GM18868 (cell line): ENCODE data around the gene BTNL8.
A peak's percentile ranks its signal among the peaks of the same experiment; 100 is the strongest.

ENCODE experiments used
- ATAC-seq: cut with Tn5 transposase; IDR thresholded peaks from one replicate; pipeline ENCODE4 v1.9.1; 2021; ENCODE audit warnings: mild to moderate bottlenecking, moderate library complexity; ENCODE audit not compliant: unreplicated experiment

BTNL8 gene

GRCh38 chr5:180898621-180899246, at the start of gene BTNL8:
Gene BTNL8, plus strand, starts transcription at chr5:180899159. Its CDS starts 152 bp downstream, at chr5:180899311.
- ATAC-seq: no peak

- ATAC-seq: no peak
Observed at GRCh38 chr5:180849827-180850226, 49.1 kb upstream of the BTNL8 start.

DNA sequence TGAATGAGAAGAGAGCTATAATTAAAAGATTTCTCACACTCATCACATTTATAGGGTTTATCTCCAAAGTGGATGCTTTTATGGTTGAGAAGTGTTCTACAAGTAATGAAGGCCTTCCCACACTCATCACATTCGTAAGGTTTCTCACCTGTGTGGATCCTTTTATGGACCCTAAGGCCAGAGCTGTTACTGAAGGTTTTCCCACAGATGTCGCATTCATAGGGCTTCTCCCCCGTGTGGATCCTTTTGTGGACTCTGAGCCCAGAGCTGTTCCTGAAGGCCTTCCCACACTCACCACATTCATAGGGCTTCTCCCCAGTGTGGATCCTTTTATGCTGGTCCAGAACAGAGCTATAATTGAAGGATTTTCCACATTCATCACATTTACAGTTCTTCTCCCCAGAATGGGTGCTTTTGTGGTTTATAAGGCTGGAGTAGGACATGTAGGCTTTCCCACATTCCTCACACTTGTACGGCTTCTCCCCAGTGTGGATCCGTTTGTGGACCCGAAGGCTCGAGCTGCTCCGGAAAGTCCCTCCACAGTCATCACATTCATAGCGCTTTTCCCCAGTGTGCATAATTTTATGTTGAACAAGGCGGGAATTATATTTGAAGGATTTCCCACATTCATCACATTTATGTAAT, 48.4 kb upstream of the BTNL8 start:
- ATAC-seq: no peak

DNA sequence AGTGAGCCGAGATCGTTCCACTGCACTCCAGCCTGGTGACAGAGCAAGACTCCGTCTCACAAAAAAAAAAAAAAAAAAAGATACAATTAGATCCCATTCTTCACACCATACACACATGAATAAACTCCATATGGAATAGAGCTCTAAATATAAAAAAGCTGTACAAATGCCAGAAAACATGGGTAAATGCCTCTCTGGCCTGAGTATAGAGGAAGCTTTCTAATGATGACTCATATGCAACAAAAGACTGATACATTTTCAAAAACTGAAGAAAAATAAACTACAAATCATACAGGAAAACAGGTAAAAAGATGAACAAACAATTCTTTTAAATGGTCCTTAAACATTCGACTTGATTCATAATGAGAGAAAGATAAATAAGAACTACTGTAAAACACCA, 46.5 kb upstream of the BTNL8 start:
- no peak for ATAC-seq

GRCh38 chr5:180853121-180853847, 45.7 kb upstream of the BTNL8 start:
- ATAC-seq: no peak

GRCh38 chr5:180853848-180854176, 45.1 kb upstream of the BTNL8 start:
- no peak for ATAC-seq

GRCh38 chr5:180858586-180858985, 40.4 kb upstream of the BTNL8 start:
- no peak for ATAC-seq

GRCh38 chr5:180860273-180860886, 38.6 kb upstream of the BTNL8 start:
- ATAC-seq: peak; percentile 42

DNA sequence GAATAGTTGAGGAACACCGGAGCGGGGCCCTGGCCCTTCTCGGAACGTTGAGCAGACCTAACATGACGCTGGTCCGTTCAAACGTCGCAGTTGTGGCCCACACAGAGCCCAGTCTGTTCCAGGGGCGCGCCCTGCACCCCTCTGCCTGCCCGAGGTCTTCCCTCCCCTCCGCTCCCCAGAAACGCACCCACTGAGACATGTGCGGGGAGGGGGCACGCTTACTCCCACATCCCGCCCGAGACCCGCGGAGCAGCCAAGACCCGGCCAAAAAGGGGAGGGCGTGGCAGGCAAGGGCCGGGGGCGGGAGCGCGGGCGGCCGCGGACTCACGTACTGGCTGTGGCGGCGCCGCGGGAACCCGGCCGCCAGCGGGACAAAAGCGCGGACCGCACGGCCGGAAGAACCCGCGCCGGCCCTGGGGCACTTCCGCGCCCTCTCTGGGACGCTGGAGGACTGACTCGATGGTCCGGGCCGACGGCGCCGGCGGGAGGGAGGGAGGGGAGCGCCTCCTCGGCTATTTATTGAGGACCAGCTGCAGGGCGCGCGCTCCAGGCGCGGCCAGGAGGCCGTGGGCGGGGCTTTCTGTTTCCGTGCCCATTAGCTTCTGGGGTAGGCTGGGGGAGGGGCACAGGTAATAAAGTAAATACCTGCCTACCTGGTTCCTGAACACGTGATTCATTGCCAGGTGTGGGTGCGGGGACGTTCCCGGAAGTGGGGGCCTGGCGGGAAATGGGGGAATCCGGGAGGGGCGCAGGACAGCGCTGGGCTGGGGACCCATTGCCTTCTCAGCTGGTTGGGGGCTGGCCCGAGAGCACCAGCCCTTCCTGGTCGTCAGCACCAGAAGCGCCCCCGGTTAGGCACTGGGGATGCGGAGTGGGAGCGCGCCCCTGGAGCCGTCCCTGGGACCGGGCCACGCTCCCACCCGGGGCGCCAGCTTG, 37.8 kb upstream of the BTNL8 start, which contains the start of gene ZFP62:
TSS of gene ZFP62 (minus strand) at position 390 of the 936 bp plus-strand sequence. CDS start at position 333, 57 bp downstream.
- peak; percentile 81 for ATAC-seq

DNA sequence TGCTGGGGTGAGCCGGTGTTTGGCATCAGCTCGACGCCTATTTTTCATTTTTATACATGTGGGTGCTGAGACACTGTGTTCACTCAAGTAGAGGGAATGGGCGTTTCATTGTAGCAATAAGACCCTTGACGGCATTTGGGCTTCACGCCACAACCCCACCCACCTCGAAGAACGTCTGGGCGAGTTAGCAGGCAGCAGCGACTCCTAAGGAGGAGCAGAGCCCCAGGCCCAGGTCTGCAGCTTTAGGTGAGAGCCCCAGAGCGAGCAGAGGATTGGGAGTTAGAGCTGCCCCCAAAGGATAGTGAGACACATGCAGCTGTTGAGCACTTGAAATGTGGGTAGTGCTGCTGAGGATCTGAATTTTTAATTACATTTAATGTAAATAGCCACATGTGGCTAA, 36.3 kb upstream of the BTNL8 start:
- ATAC-seq: no peak

DNA sequence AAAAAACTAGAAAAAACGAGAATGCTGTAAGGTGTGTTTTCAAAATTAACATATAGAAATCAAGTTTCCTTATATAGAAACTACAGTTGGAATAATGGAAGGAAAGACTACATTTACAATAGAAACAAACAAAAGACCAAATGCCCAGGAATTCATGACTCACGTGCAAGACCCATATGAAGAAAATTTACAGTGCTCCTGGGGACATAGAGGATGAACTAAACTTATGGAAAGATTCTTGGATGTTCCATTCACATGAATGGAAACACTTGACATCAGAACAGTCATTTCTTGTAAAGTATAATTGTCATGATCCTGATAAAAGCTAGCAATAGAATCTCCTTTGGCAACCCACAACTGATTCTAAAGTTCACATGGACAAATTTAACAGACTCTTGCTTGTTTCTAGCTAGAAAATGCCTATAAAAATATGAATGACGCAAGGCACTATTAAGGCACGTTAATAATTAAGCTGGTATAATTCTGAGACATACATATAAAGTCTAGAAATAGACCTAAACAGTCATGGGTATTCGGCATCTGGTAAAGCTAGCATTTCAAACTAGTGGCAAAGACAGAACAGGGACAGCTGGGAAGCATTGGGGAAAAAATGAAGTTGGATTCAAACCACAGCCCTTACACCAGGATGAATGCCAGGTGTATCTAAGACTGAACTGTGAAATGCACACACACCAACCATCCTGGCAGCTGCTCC, 32.8 kb upstream of the BTNL8 start:
- no peak for ATAC-seq

DNA sequence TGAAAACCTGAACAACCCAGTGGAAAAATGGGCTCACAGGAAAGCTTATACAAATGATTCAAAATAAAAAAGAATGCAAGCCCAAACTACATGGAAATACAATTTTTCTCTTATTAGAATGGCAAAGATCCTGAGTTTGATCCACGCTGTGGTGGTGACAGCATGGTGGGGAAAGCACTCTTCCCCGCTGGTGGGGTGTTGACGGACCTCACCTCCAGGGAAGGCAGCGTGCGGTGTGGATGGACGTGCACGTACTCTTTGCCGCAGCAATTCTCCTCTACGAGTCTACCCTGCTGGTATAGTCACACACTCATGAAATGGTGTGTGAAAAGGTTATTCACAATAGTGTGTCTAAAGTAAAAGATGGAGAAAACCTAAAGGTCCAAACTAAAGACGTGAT, 32.0 kb upstream of the BTNL8 start:
- ATAC-seq: no peak

DNA sequence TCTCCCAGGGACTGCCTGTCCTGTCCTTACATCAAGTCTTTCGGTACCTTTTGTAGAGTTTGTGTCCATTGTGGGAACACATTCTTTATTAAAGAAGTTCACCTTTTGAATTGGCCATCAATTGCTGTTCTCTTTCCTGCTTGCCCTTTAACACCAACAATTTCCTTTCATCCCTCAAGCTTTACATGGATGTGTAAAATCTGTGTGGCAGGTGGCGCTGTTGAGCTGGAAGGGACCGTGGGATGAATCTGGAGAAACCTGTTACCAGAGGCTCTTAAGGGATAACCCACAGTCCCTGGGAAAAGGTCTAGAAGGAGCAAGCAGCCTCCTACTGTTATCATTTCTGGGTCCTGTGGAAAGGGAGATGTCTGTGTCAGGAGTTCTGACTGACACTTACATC, 30.0 kb upstream of the BTNL8 start:
- no peak for ATAC-seq

DNA sequence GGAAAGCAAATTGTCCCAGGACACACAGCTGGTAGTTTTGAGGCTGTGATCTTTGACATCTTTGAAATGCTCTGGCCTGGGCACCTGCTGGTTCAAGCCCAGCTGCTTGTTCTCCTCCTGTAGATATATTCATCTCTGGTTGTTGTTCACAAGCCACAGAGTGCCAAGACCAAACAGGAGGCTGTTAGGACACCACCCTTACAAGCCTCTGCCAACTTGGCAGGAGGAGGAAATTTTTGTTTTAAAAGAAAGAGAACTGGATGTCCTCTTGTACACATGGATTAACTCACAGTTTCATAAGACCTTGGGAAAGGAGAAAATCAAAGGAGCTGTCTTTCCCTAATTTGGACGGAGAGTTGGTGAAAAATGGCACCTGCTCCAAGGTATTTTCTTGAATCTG, 29.4 kb upstream of the BTNL8 start:
- ATAC-seq: no peak

- ATAC-seq: no peak
Observed at GRCh38 chr5:180870276-180871068, 28.5 kb upstream of the BTNL8 start.

DNA sequence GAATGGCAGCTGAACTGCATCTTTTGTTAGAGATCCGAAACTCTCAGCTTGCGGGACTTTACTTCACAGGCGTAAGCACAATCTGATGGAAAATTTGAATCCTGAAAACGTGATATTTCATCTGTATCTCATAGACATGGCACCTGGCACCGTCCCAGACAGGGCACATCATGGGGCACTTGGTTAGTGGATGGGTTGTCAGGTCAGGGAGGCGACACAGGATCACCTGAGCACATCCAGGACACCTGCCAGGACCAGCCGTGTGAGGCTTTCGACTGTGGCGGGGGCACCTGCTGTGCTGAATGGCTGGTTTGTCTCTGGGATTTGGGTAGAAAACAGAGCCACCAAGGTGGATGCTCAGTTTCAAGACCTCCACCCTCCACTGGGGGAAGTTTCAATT, 26.5 kb upstream of the BTNL8 start:
- ATAC-seq: no peak

GRCh38 chr5:180873615-180874520, 25.1 kb upstream of the BTNL8 start:
- ATAC-seq: peak; percentile 70
